NCI-H345 treated with DMSO at 0.1 percent for 48 hours (cell line): ENCODE data around the gene BNIP5.

Source experiments
- DNase-seq: peaks from one replicate; lab custom pipeline; 2025; ENCODE audit not compliant: unreplicated experiment; lab: John Stamatoyannopoulos, UW

BNIP5 gene

GRCh38 chr6:36301085-36301658 lies 35.5 kb downstream of the BNIP5 start:
- DNase-seq = no peak

DNA sequence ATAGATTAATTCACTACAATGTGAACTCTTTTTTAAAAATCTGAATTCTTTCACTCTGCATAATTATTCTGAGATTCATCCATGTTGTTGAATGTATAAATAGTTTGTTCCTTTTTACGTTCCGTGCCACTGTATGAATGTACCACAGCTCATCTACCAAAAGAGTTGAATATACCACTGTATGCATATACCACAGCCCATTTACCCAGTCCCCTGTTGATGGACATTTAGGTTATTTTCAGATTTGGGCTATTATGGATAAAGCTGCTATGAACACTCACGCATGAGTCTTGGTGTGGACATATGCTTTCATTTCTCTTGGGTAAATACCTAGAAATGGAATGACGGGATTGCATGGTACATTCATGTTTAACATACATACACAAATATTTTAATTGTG lies 38.7 kb downstream of the BNIP5 start:
- no peak for DNase-seq

DNA sequence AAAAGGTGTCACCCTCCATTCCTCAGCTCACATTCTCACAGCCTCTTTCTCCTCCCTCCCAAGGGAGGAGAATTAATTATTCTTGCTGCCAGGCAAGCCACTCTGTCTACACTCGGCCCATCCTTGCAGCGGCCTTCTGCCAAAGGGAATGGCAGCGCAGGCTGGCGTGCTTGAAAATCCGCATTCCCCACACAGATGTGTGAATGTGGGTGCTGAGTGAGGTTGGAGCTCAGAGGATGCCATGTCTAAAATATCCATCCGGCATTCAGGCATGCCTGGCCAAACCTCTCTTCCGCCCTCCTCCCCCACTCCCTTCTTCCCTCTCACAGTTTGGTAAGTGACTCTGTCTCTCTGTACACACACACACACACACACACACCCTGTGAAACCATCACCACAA lies 39.2 kb downstream of the BNIP5 start:
- DNase-seq = no peak

DNA sequence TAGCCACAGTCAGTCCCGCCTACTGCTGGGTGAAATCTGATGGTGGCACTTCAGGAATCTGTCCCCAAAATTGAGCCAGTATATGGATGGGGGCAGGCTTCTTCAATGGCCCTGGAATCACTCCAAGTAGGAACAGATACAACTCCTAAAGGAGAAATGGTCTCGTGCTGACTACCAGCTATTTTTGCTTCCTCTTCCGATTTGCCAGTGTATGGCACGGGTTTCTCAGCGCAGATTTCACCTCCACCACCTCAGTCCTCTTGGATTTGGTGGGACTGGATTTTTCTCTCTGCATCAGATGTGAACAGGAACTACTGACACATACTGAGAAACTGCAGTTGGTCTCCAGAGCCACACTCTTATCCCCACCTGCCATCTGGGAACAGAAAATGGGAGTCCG lies 39.6 kb downstream of the BNIP5 start:
- no peak for DNase-seq

DNA sequence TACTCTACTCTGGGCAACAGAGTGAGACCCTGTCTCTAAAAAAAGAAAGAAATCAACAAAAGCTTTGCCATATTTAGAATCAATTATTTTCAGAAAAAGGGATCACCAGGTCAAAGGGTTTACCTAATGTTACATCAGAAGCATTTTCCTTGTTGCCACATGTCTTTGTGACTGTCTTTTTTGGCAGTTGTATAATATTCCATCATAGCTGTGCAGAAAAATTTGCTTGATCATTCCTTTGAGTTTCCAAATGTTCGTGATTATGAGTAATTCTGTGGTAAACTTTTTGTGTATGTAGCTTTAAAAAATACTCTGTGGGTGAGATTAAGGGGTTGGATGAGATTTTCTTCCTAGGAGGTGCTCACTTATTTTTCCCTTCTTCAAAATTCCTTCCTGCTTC lies 40.4 kb downstream of the BNIP5 start:
- DNase-seq = no peak

DNA sequence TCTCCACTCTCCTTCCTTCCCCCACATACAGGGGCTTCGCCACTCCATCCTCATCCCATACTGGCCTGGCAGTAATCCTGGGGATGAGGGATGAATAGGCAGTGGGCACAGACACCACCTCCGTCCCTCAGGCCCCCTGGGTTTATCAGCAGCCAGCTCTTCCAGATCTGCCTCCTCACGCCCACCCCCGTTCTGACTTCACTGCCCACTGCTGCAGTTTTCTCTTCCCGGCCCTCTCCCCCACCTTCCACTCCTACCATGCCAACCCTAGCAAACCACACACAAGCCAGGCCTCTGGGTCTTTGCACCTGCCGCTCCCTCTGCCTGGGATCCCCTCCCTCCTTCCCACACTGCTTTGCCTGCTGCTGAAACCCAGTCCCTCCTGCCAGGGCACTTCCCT lies 44.5 kb downstream of the BNIP5 start:
- no peak for DNase-seq

GRCh38 chr6:36290668-36291620 lies 45.7 kb downstream of the BNIP5 start:
- DNase-seq = no peak

GRCh38 chr6:36289281-36289878 lies 47.3 kb downstream of the BNIP5 start:
- peak; percentile 27 for DNase-seq

- no peak for DNase-seq
Measured at GRCh38 chr6:36286858-36287257, 49.8 kb downstream of the BNIP5 start.

- no peak for DNase-seq
Measured at GRCh38 chr6:36285797-36286196, 50.9 kb downstream of the BNIP5 start.

GRCh38 chr6:36285187-36285671 lies 51.5 kb downstream of the BNIP5 start:
- DNase-seq = no peak

GRCh38 chr6:36284359-36284758 lies 52.3 kb downstream of the BNIP5 start:
- no peak for DNase-seq

- DNase-seq = no peak
Measured at GRCh38 chr6:36283608-36284007, 53.1 kb downstream of the BNIP5 start.

- DNase-seq = no peak
Measured at GRCh38 chr6:36280983-36281382, 55.7 kb downstream of the BNIP5 start.

DNA sequence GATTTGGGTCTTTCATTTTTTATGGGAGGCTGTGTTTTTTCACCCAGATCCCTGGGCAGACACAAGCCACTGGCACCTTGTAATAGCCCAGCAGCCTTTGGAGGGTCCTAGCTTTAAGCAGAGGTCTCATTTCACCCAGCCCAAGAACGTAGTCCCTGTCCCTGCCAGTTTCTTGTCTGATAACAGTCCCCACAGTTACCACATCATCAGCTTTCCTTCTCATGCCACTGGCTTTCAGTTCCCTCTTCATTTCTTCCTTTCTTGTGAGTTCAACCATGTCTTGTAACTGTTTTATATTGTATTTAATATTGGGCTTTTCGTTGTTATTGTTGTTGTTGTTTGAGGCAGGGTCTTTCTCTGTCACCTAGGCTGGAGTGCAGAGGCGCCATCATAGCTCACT lies 56.2 kb downstream of the BNIP5 start:
- no peak for DNase-seq

DNA sequence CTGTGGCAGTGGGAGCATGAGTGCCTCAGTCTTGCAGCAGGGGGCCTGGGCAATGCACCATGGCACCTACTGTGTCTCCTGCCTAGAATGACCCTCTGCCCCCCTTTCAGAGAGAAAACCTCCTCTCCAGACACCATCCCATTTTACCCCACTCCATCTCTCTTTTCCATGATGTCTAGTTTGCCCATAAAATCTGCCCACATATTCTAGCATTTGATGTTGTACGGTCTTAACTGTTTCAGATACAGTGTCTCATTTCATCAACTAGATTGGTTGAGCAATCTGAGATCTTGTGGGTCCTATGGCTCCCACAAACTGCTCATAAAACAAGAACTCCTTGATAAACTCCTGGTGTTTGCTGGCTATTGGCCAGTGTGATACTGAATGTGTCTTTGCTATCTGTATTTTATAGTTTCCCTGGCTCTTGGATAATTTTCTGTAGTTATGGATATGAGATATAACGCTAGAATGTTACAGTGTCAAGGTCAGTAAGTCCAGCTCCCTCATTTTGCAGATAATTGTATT lies 58.7 kb downstream of the BNIP5 start:
- DNase-seq = no peak

DNA sequence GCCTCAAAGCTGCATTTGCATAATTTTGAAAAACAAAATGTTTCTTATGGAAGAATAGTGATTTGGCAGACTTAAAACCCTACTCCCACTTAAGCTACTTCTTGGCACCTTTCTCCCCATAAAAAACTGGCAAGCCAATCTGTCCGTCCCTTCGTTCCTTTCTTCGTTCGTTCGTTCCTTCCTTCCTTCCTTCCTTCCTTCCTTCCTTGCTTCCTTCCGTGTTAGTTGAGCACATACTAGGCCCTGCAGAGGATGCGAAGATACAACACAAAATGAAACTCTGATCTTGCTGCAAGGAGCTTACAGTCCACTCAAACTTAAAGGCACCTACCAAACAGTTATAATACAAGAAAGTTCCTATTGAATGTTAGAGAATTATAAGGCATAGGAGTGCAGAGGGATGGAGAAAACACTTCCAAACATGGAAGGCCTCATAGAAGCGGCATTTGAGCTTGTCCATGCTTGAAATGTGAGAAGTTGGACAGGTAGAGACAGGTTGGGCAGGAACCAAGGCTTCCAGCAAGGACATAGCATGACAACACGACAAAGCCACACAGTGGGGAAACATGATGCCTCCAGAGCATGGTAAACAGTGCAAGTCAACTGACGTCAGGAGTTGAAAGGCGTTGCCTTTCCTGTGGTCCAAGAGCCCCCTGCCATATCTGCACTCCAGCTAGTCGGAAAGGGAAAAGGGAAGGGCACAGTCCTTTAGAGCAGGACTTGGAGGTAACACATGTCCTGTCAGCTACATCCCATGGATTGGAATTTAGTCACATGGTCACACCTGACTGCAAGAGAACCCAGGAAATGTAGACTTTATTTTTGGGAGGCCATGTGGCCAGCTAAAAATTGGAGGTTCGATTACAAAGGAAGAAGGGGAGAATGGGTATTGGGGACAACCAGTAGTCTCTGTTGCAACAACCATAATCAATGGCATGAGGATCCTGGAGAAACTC lies 59.8 kb downstream of the BNIP5 start:
- DNase-seq = no peak

DNA sequence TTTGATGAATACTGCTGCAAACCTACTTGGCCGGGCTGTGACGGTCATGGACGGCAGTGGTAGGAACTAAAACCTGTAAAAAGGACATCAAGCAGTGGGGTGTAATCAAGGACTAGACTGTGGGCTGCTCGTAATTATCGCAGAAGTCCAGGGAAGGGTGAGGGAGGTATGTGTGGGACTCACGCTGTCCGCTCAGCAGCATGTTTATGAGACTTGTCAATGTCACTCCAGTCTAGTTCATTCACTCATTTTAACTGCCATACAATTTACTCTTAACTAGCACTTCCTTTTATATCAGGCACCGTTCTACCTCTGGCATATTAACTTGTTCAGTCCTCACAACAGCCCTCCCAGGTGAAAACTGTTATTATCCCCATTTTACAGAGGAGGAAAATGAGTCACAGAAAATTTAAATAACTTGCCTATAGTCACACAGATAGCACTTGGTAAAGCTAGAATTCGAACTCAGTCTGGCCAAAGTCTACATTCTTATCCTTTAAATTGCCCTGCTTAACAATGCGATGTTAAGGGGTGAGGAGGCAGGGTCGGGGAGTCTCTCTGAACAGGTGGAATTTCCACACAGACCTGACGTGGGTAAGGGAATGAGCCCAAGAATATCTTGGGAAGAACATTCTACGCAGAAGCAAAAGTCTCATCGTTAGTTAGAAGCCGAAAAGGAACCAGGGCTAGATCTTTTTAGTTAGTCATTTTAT lies 62.7 kb downstream of the BNIP5 start:
- no peak for DNase-seq

DNA sequence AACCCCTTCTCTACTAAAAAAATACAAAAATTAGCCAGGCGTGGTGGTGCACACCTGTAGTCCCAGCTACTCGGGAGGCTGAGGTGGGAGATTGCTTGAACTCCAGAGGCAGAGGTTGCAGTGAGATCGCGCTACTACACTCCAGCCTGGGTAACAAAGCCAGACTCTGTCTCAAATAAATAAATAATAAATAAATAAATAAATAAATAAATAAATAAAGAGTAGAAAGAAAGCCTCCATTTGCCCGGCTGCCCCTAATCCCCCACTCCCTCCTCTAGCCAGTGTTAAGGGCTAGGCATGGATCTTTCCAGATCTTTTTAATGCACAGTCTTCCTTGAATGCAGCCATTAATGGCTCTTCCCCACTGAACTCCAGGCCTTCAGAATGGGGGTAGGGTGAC lies 63.6 kb downstream of the BNIP5 start:
- no peak for DNase-seq

DNA sequence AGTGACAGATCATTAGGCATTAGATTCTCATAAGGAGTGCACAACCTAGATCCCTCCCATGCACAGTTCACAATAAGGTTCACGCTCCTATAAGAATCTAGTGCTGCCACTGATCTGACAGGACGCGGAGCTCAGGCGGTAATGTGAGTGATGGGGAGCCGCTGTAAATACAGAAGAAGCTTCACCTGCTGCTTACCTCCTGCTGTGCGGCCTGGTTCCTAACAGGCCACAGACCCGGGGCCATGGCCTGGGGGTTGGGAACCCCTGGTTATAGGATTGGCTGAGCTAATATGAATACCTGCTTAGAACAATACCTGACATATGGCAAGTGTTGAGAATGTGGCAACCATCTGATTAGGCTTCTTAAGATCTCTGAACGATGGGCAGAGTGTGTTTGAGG lies 64.5 kb downstream of the BNIP5 start:
- no peak for DNase-seq
